ENCODE results near the gene ANTKMT.

ANTKMT gene

GRCh38 chr16:764848-765487 is 44.0 kb downstream of the ANTKMT start:
- no peak for DNase-seq (ENCODE audit: low read depth)
- no peak overlapping the region for H3K4me3 ChIP-seq (ENCODE audit: low read depth, low read length)
- no peak for TF ChIP-seq CTCF (IDR thresholded peaks at IDR 0.05; ENCODE audit: insufficient read depth, low read depth, low read length, missing control alignments)

GRCh38 chr16:765488-765865 is 44.5 kb downstream of the ANTKMT start:
- no peak overlapping the region for H3K4me3 ChIP-seq (ENCODE audit: low read depth, low read length)
- no peak for DNase-seq (ENCODE audit: low read depth)
- no peak for TF ChIP-seq CTCF (IDR thresholded peaks at IDR 0.05; ENCODE audit: insufficient read depth, low read depth, low read length, missing control alignments)

- no peak for DNase-seq (ENCODE audit: low read depth)
- TF ChIP-seq CTCF (IDR thresholded peaks at IDR 0.05; ENCODE audit: insufficient read depth, low read depth, low read length, missing control alignments): no peak
- H3K4me3 ChIP-seq (ENCODE audit: low read depth, low read length): no peak overlapping the region
These were observed 45.3 kb downstream of the ANTKMT start for GRCh38 chr16:766008-766819.

- H3K4me3 ChIP-seq (ENCODE audit: low read depth, low read length): no peak overlapping the region
- DNase-seq (ENCODE audit: low read depth): no peak
- no peak for TF ChIP-seq CTCF (IDR thresholded peaks at IDR 0.05; ENCODE audit: insufficient read depth, low read depth, low read length, missing control alignments)
These were observed 46.1 kb downstream of the ANTKMT start for GRCh38 chr16:766820-767640.

- DNase-seq (ENCODE audit: low read depth): no peak
- TF ChIP-seq CTCF (IDR thresholded peaks at IDR 0.05; ENCODE audit: insufficient read depth, low read depth, low read length, missing control alignments): no peak
- no peak overlapping the region for H3K4me3 ChIP-seq (ENCODE audit: low read depth, low read length)
These were observed 46.8 kb downstream of the ANTKMT start for GRCh38 chr16:767743-768235.

- TF ChIP-seq CTCF (IDR thresholded peaks at IDR 0.05; ENCODE audit: insufficient read depth, low read depth, low read length, missing control alignments): no peak
- H3K4me3 ChIP-seq (ENCODE audit: low read depth, low read length): no peak overlapping the region
- DNase-seq (ENCODE audit: low read depth): no peak
These were observed 47.5 kb downstream of the ANTKMT start for GRCh38 chr16:768428-768827.
